ENCODE results near the gene OR2T1.
"Not testable (repeated sequence)": the region's sequence is repeated elsewhere in the genome, so short reads cannot be mapped to it uniquely, and the experiment has no call there.

OR2T1 gene

GRCh38 chr1:248402748-248403147 lies at the start of gene OR2T1:
Gene OR2T1, plus strand, starts transcription at chr1:248403048. Its CDS starts 3,100 bp downstream, at chr1:248406148.
- DNase-seq (ENCODE audit: low read depth): no peak

GRCh38 chr1:248359415-248359814 lies 43.4 kb upstream of the OR2T1 start:
- DNase-seq (ENCODE audit: low read depth): no peak

GRCh38 chr1:248361121-248361715 lies 41.6 kb upstream of the OR2T1 start, which contains the start of gene OR2T4:
Gene OR2T4, plus strand, starts transcription at chr1:248361665. Its CDS starts 0 bp downstream, at chr1:248361665.
- DNase-seq (ENCODE audit: low read depth): no peak

GRCh38 chr1:248366609-248367008 lies 36.2 kb upstream of the OR2T1 start:
- DNase-seq (ENCODE audit: low read depth): no peak

- no peak for DNase-seq (ENCODE audit: low read depth)
Observed at GRCh38 chr1:248372394-248372793, 30.5 kb upstream of the OR2T1 start.

GRCh38 chr1:248373761-248374160 lies 29.1 kb upstream of the OR2T1 start:
- DNase-seq (ENCODE audit: low read depth): no peak

GRCh38 chr1:248375446-248375845 lies 27.4 kb upstream of the OR2T1 start, which contains the start of gene OR2T6:
Gene OR2T6, plus strand, starts transcription at chr1:248375746. Its CDS starts 11,863 bp downstream, at chr1:248387609.
- no peak for DNase-seq (ENCODE audit: low read depth)

GRCh38 chr1:248376916-248377315 lies 25.9 kb upstream of the OR2T1 start:
- no peak for DNase-seq (ENCODE audit: low read depth)

GRCh38 chr1:248380854-248381253 lies 22.0 kb upstream of the OR2T1 start:
- DNase-seq (ENCODE audit: low read depth): no peak

- no peak for DNase-seq (ENCODE audit: low read depth)
Observed at GRCh38 chr1:248388426-248388825, 14.4 kb upstream of the OR2T1 start.

GRCh38 chr1:248393050-248393449 lies 9.8 kb upstream of the OR2T1 start:
- DNase-seq (ENCODE audit: low read depth): no peak

- DNase-seq (ENCODE audit: low read depth): no peak
Observed at GRCh38 chr1:248404024-248404423, 1.2 kb downstream of the OR2T1 start.

- no peak for DNase-seq (ENCODE audit: low read depth)
Observed at GRCh38 chr1:248406721-248407692, 4.2 kb downstream of the OR2T1 start.

GRCh38 chr1:248416226-248416625 lies 13.4 kb downstream of the OR2T1 start:
- no peak for DNase-seq (ENCODE audit: low read depth)

- no peak for DNase-seq (ENCODE audit: low read depth)
Observed at GRCh38 chr1:248417854-248418253, 15.0 kb downstream of the OR2T1 start.

- no peak for DNase-seq (ENCODE audit: low read depth)
Observed at GRCh38 chr1:248421384-248421783, 18.5 kb downstream of the OR2T1 start.

- DNase-seq (ENCODE audit: low read depth): not testable (repeated sequence)
Observed at GRCh38 chr1:248427526-248428191, 24.8 kb downstream of the OR2T1 start.

GRCh38 chr1:248428192-248428533 lies 25.3 kb downstream of the OR2T1 start:
- DNase-seq (ENCODE audit: low read depth): not testable (repeated sequence)

GRCh38 chr1:248431683-248432082 lies 28.8 kb downstream of the OR2T1 start:
- DNase-seq (ENCODE audit: low read depth): not testable (repeated sequence)

- not testable (repeated sequence) for DNase-seq (ENCODE audit: low read depth)
Observed at GRCh38 chr1:248432201-248432600, 29.4 kb downstream of the OR2T1 start.

GRCh38 chr1:248433811-248434415 lies 31.1 kb downstream of the OR2T1 start:
- not testable (repeated sequence) for DNase-seq (ENCODE audit: low read depth)

- DNase-seq (ENCODE audit: low read depth): not testable (repeated sequence)
Observed at GRCh38 chr1:248434913-248435312, 32.1 kb downstream of the OR2T1 start.
